BLaER1 (cell line): ENCODE measurements around the gene C4orf54.

Source experiments
- H3K27ac ChIP-seq: shearing (Covaris generic); formaldehyde crosslinking; 2 replicates; pipeline ENCODE4 v1.8.1; 2022
- H3K27me3 ChIP-seq: shearing (Covaris generic); formaldehyde crosslinking; 2 replicates; pipeline ENCODE4 v1.8.1; 2022
- H3K36me3 ChIP-seq: shearing (Covaris generic); formaldehyde crosslinking; 2 replicates; pipeline ENCODE4 v1.8.1; 2022
- H3K4me1 ChIP-seq: shearing (Covaris generic); formaldehyde crosslinking; 2 replicates; pipeline ENCODE4 v1.8.1; 2022
- H3K4me2 ChIP-seq: shearing (Covaris generic); formaldehyde crosslinking; 2 replicates; pipeline ENCODE4 v1.8.1; 2022
- H3K4me3 ChIP-seq: shearing (Covaris generic); formaldehyde crosslinking; 2 replicates; pipeline ENCODE4 v1.8.1; 2022
- H3K9ac ChIP-seq: shearing (Covaris generic); formaldehyde crosslinking; 2 replicates; pipeline ENCODE4 v1.8.1; 2022
- H3K9me3 ChIP-seq: shearing (Covaris generic); formaldehyde crosslinking; 2 replicates; pipeline ENCODE4 v1.8.1; 2022
- H4K20me1 ChIP-seq: shearing (Covaris generic); formaldehyde crosslinking; 2 replicates; pipeline ENCODE4 v1.8.1; 2022
- Cebpa-rat ChIP-seq: shearing (Covaris generic); IDR thresholded peaks from 2 replicates; pipeline ENCODE4 v1.8.1; 2022

Gene C4orf54

GRCh38 chr4:99657798-99658197, at the start of gene C4orf54:
TSS of gene C4orf54 (minus strand) at chr4:99657828. CDS start at chr4:99654648, 3,180 bp downstream.
- H3K27ac ChIP-seq, result no peak within 1 kb of the TSS
- H3K4me3 ChIP-seq, result no peak within 1 kb of the TSS
- no peaks in the 10 kb centered on the region for H4K20me1 ChIP-seq
- no peak within 1 kb of the TSS for H3K9ac ChIP-seq
- no peak for TF ChIP-seq Cebpa-rat
- no peak within 1 kb of the TSS for H3K4me2 ChIP-seq
- H3K36me3 ChIP-seq, result no peaks in the 10 kb centered on the region
- H3K9me3 ChIP-seq, result 0 out of 2 replicates have a peak, but pooled peaks cover 1% of the 10 kb centered on the region
- no peaks in the 10 kb centered on the region for H3K27me3 ChIP-seq
- H3K4me1 ChIP-seq, result peaks cover 16% of the 10 kb centered on the region

GRCh38 chr4:99705891-99706290, 48.3 kb upstream of the C4orf54 start:
- Histone ChIP-seq H3K36me3 (no peaks in the 10 kb centered on the region), H3K4me1 (no peaks in the 10 kb centered on the region), H3K4me3 (no peak overlapping the region), H3K9ac (no peak overlapping the region), H3K27ac (no peak overlapping the region), H4K20me1 (no peaks in the 10 kb centered on the region), H3K27me3 (no peaks in the 10 kb centered on the region), H3K4me2 (no peak overlapping the region), H3K9me3 (no peaks in the 10 kb centered on the region)
- no peak for TF ChIP-seq Cebpa-rat

- no peak overlapping the region for H3K27ac ChIP-seq
- H3K9me3 ChIP-seq, result peaks cover 5% of the 10 kb centered on the region
- no peak for TF ChIP-seq Cebpa-rat
- no peak overlapping the region for H3K9ac ChIP-seq
- H3K4me1 ChIP-seq, result peaks cover 9% of the 10 kb centered on the region
- 0 out of 2 replicates have a peak overlapping the region, but pooled peaks have one; percentile 18 for H3K4me2 ChIP-seq
- H3K27me3 ChIP-seq, result no peaks in the 10 kb centered on the region
- H4K20me1 ChIP-seq, result no peaks in the 10 kb centered on the region
- H3K36me3 ChIP-seq, result no peaks in the 10 kb centered on the region
- H3K4me3 ChIP-seq, result no peak overlapping the region
These were observed 39.2 kb upstream of the C4orf54 start for GRCh38 chr4:99696801-99697200.

- H3K4me2 ChIP-seq, result no peak overlapping the region
- no peak overlapping the region for H3K9ac ChIP-seq
- no peak for TF ChIP-seq Cebpa-rat
- H3K27me3 ChIP-seq, result no peaks in the 10 kb centered on the region
- H3K4me3 ChIP-seq, result no peak overlapping the region
- H3K4me1 ChIP-seq, result peaks cover 9% of the 10 kb centered on the region
- H4K20me1 ChIP-seq, result no peaks in the 10 kb centered on the region
- no peak overlapping the region for H3K27ac ChIP-seq
- H3K36me3 ChIP-seq, result no peaks in the 10 kb centered on the region
- peaks cover 26% of the 10 kb centered on the region for H3K9me3 ChIP-seq
These were observed 35.5 kb upstream of the C4orf54 start for GRCh38 chr4:99693140-99693539.

GRCh38 chr4:99690990-99691389, 33.4 kb upstream of the C4orf54 start:
- peaks cover 26% of the 10 kb centered on the region for H3K9me3 ChIP-seq
- TF ChIP-seq Cebpa-rat, result no peak
- H3K27me3 ChIP-seq, result no peaks in the 10 kb centered on the region
- H3K9ac ChIP-seq, result no peak overlapping the region
- H3K27ac ChIP-seq, result no peak overlapping the region
- H4K20me1 ChIP-seq, result no peaks in the 10 kb centered on the region
- no peak overlapping the region for H3K4me2 ChIP-seq
- no peak overlapping the region for H3K4me3 ChIP-seq
- no peaks in the 10 kb centered on the region for H3K36me3 ChIP-seq
- no peaks in the 10 kb centered on the region for H3K4me1 ChIP-seq

GRCh38 chr4:99690472-99690871, 32.8 kb upstream of the C4orf54 start:
- no peaks in the 10 kb centered on the region for H4K20me1 ChIP-seq
- H3K36me3 ChIP-seq, result no peaks in the 10 kb centered on the region
- H3K9me3 ChIP-seq, result peaks cover 26% of the 10 kb centered on the region
- no peak overlapping the region for H3K9ac ChIP-seq
- H3K27ac ChIP-seq, result no peak overlapping the region
- no peak overlapping the region for H3K4me3 ChIP-seq
- no peaks in the 10 kb centered on the region for H3K27me3 ChIP-seq
- no peak overlapping the region for H3K4me2 ChIP-seq
- no peaks in the 10 kb centered on the region for H3K4me1 ChIP-seq
- no peak for TF ChIP-seq Cebpa-rat

GRCh38 chr4:99687120-99687519, 29.5 kb upstream of the C4orf54 start:
- H3K27me3 ChIP-seq, result no peaks in the 10 kb centered on the region
- TF ChIP-seq Cebpa-rat, result no peak
- H3K36me3 ChIP-seq, result no peaks in the 10 kb centered on the region
- H3K9ac ChIP-seq, result no peak overlapping the region
- no peaks in the 10 kb centered on the region for H3K4me1 ChIP-seq
- H4K20me1 ChIP-seq, result no peaks in the 10 kb centered on the region
- no peak overlapping the region for H3K4me2 ChIP-seq
- no peak overlapping the region for H3K27ac ChIP-seq
- H3K4me3 ChIP-seq, result no peak overlapping the region
- peaks cover 23% of the 10 kb centered on the region for H3K9me3 ChIP-seq

- Histone ChIP-seq H3K4me2 (no peak overlapping the region), H3K4me3 (no peak overlapping the region), H3K9me3 (peaks cover 6% of the 10 kb centered on the region; the same call in 1 of the 2 replicates), H3K4me1 (no peaks in the 10 kb centered on the region), H3K9ac (no peak overlapping the region), H4K20me1 (no peaks in the 10 kb centered on the region), H3K27ac (no peak overlapping the region), H3K36me3 (no peaks in the 10 kb centered on the region), H3K27me3 (no peaks in the 10 kb centered on the region)
- TF ChIP-seq Cebpa-rat, result no peak
These were observed 27.6 kb upstream of the C4orf54 start for GRCh38 chr4:99685234-99685633.

- Histone ChIP-seq H3K4me3 (no peak overlapping the region), H4K20me1 (no peaks in the 10 kb centered on the region), H3K4me2 (no peak overlapping the region), H3K27ac (no peak overlapping the region), H3K27me3 (no peaks in the 10 kb centered on the region), H3K4me1 (no peaks in the 10 kb centered on the region), H3K36me3 (no peaks in the 10 kb centered on the region), H3K9ac (no peak overlapping the region), H3K9me3 (no peaks in the 10 kb centered on the region)
- TF ChIP-seq Cebpa-rat, result no peak
These were observed 26.3 kb upstream of the C4orf54 start for GRCh38 chr4:99683895-99684294.

- H4K20me1 ChIP-seq, result no peaks in the 10 kb centered on the region
- H3K4me1 ChIP-seq, result no peaks in the 10 kb centered on the region
- H3K36me3 ChIP-seq, result no peaks in the 10 kb centered on the region
- no peak overlapping the region for H3K4me2 ChIP-seq
- no peaks in the 10 kb centered on the region for H3K27me3 ChIP-seq
- no peak overlapping the region for H3K4me3 ChIP-seq
- H3K9me3 ChIP-seq, result no peaks in the 10 kb centered on the region
- TF ChIP-seq Cebpa-rat, result no peak
- H3K9ac ChIP-seq, result no peak overlapping the region
- H3K27ac ChIP-seq, result no peak overlapping the region
These were observed 22.3 kb upstream of the C4orf54 start for GRCh38 chr4:99679976-99680375.

- no peaks in the 10 kb centered on the region for H4K20me1 ChIP-seq
- no peak overlapping the region for H3K27ac ChIP-seq
- peaks cover 1% of the 10 kb centered on the region; the same call in 1 of the 2 replicates for H3K9me3 ChIP-seq
- TF ChIP-seq Cebpa-rat, result no peak
- H3K27me3 ChIP-seq, result no peaks in the 10 kb centered on the region
- H3K4me1 ChIP-seq, result no peaks in the 10 kb centered on the region
- no peak overlapping the region for H3K4me3 ChIP-seq
- no peak overlapping the region for H3K9ac ChIP-seq
- H3K4me2 ChIP-seq, result no peak overlapping the region
- no peaks in the 10 kb centered on the region for H3K36me3 ChIP-seq
These were observed 21.6 kb upstream of the C4orf54 start for GRCh38 chr4:99679204-99679603.
